Stimulated activated CD8-positive, alpha-beta memory T cell treated with anti-CD3 and anti-CD28 coated beads, Interleukin-7, amount 100 ng/mL, for 24 hours (primary cell): Measurements from ENCODE around the gene AUH.
A peak's percentile ranks its signal among the peaks of the same experiment; 100 is the strongest.

Experiments
- DNase-seq: peaks from one replicate; pipeline ENCODE4 v3.0.0-alpha.2; 2020; ENCODE audit warnings: low read depth

The AUH gene

GRCh38 chr9:91164724-91165520, 196.8 kb downstream of the AUH start:
- DNase-seq, result peak; percentile 56
